NOMO-1 treated with DMSO at 0.1 percent for 48 hours (cell line): Measurements from ENCODE around the gene TAF1L.

Source experiments
- DNase-seq: peaks from one replicate; lab custom pipeline; 2025; ENCODE audit not compliant: unreplicated experiment; lab: John Stamatoyannopoulos, UW

The TAF1L gene

GRCh38 chr9:32589083-32589723, 46.3 kb downstream of the TAF1L start:
- DNase-seq, result peak; percentile 51

- DNase-seq, result no peak
Observed at GRCh38 chr9:32587901-32588300, 47.6 kb downstream of the TAF1L start.

- no peak for DNase-seq
Observed at GRCh38 chr9:32584784-32585183, 50.7 kb downstream of the TAF1L start.

GRCh38 chr9:32581512-32582143, 53.8 kb downstream of the TAF1L start:
- DNase-seq, result peak; percentile 53

GRCh38 chr9:32580631-32581300, 54.7 kb downstream of the TAF1L start:
- no peak for DNase-seq

- peak; percentile 31 for DNase-seq
Observed at GRCh38 chr9:32579706-32580331, 55.6 kb downstream of the TAF1L start.
